Esophagus squamous epithelium (tissue), 4 donors: ENCODE results near the gene MYO7B.

Experiments
- CTCF ChIP-seq, 6 experiments: fragments of 450-650 bp in 4 of 6; fragments of 200-600 bp in 2 of 6; sonication (generic) in 2 of 6; IDR thresholded peaks; one replicate each; pipeline ENCODE4 v1.5.1; 2016 to 2019; ENCODE audit warnings: antibody characterized with exemption in 6 of 6, mild to moderate bottlenecking in 4 of 6, moderate library complexity in 4 of 6
- POLR2A ChIP-seq, 4 donors: fragments of 450-650 bp; IDR thresholded peaks; one replicate each; pipeline ENCODE4 v1.6.1; 2017; ENCODE audit warnings: antibody characterized with exemption in 4 of 4, mild to moderate bottlenecking in 4 of 4, moderate library complexity in 3 of 4

GRCh38 chr2:127631997-127632581 lies 96.6 kb downstream of the MYO7B start:
- TF ChIP-seq CTCF (IDR thresholded peaks at IDR 0.05) (no peak), POLR2A (IDR thresholded peaks at IDR 0.05) (no peak)
